HG03460 (cell line): ENCODE data around the gene NPR1.
A peak's percentile ranks its signal among the peaks of the same experiment; 100 is the strongest.
"Not testable (repeated sequence)": the region's sequence is repeated elsewhere in the genome, so short reads cannot be mapped to it uniquely, and the experiment has no call there.

ENCODE experiments used
- ATAC-seq: cut with Tn5 transposase; IDR thresholded peaks from one replicate; pipeline ENCODE4 v1.9.1; 2021; ENCODE audit not compliant: unreplicated experiment

NPR1 gene

DNA sequence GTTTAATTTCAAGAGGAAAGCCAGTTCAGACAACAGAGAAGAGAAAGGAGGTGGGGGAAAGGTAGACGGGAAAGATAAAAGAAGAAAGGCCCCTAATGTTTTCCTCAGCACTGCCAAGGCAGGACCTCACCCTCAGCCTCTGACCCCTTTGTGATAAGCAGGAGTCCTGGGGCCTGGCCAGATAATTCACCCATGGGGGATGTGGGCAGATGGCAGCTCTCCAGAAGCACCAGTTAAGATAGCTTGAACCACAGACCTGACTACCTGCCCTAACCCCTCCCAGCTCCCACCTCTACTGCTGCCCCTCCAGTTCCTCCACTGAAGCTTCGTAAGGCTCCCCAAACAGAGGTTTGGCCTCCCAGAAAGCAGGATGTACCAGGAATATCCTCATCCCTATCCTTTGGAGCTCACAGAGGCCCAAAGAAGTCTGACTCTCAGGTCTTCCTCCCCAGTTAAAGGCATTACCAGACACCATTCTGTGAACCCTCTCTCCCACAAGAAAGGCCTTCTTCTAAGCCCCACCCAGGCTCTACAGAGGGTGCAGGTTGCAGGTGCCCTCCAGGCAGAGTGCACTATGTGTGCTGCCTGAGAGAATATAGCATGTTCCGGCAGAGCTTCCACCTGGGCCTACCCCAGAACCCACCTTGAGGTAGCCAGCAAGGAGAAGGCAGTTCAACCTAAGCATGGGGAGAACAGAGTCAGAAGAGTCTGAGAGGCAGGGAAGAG lies 29.2 kb upstream of the NPR1 start:
- ATAC-seq = no peak

DNA sequence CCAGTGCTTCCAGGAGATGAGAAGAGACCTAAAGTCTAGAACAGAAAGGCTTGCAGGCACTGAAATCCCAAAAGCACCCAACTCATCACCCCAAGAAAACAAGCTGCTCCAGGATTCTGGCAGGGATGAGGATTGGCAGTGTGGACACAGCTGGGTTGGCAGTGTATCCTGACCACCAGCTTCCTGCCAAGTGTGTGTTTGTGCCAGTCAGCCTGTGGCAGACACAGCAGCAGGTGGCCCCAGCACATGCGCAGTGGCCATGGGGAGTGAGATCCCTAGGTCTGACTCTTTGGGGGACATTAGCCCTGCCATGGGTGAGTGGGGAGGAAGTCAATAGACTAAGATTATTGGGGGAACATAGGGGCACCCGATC lies 28.6 kb upstream of the NPR1 start:
- no peak for ATAC-seq

DNA sequence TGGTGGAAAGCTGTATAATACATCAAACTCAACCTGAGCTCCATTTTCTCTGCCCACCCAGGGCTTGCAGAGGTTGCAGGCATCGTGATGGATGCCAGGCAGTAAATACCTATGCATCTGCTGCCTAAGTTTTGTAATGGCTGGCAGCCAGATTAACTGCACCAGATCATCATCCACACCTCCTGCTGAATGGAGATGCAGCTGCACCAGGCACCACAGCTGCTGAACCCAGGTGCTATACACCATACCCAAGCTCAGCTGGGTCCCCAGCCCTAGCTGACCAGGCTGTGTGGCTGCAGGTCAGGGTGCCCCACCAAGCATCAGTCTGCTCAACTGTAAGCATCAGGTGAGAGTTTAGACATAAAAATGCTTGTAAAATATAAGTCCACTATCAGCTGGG lies 26.7 kb upstream of the NPR1 start:
- no peak for ATAC-seq

DNA sequence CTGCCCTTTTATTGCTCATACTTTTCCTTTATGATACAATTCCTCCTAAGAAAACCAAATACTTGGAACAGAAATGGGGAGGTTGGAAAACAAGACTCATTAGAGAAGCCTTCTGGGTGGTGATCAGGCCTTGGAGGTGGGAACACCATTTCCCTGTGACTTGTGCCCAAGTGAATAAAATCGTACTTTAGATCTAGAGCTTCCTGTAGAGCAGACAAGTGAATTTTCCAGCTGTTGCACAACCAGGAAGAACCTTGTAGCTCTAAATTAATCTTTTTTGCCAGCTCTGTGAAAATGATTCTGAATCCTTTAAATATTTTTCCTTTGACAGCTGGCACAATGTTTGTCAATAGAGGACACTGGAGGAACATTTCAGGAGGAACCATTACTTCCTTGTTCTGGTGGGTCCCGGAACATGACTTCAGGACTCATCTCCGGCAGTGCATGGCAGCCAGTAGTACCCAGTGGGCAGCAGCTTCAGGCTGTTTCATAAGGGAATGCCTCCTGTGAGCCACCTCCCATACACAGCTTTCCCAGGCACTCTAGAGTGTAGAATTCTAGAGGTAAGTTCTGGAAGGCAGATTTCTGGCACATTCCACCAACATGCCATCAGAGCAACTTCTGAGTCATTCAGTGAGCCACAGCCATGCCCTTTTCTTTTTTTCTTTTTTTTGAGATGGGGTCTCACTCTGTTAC lies 25.5 kb upstream of the NPR1 start:
- no peak for ATAC-seq

DNA sequence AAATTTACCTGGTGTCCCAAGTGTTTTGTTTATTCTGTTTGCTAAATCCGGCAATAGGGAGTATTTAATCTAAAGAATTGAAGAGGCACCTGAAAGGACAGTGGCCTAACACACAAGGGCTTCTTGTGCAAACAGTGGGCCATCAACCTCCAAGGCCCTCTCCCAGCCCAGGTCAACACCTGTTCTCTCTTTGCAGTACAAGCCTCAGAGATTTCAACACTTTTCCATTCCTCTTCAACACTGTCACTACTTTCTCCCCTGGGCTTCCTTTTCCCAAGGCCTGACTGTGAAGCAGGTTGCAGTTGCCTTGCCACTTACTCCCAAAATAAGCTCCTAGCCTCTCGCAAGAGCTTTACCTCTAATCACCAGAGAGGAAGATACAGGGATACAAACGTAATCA lies 23.2 kb upstream of the NPR1 start:
- no peak for ATAC-seq

DNA sequence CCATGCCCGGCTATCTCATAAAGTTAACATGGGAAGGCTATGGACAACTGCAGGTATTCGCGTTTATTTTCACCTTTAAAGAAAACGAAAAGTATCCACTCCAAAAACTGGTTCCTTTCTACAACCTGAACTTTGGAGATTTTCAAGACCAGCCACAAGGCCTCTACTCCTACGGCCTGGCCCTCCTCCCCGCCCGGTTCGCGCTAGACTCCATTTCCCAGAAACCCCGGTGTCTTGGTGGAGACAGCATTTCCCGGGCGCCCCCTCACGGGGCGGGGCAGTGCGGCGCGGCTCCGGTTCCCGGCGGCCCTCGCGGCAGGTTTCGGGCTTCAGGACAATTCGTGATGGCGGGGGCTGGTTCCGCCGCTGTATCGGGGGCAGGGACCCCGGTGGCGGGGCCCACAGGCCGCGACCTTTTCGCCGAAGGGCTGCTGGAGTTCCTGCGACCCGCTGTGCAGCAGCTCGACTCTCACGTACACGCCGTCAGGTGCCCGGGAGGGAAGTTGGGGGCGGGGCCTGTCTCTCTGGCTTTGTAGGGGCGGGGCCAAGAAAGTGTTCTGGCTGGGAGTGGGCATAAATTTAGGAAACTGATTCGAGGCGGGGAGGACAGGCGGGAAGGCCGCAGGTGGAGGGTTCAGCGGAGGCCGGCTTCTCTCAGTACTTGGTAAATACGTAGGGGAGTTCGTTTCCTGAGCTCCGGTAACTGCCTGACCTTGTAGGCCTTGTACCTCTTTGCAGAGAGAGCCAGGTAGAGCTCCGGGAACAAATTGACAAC lies 19.9 kb upstream of the NPR1 start, which contains the start of gene SNAPIN:
Gene SNAPIN, plus strand, starts transcription at position 304 of the 775 bp plus-strand sequence. Its CDS starts 41 bp downstream, at position 345.
- ATAC-seq = peak; percentile 92

DNA sequence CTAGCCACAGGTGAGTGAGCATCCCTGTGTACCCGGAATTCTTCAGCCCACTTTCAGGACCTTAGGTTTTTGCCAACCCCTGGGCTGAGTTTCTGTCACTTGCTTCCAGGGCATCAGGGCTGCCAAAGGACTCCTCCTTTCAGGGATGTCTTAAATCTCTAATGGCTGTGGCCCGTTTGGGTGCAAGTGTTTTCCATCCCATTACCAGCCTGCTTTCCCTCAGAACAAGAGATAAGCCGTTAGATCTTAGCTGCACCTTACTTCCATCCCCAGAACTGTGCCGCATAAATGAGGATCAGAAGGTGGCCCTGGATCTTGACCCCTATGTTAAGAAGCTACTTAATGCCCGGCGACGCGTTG lies 19.3 kb upstream of the NPR1 start:
- no peak for ATAC-seq

DNA sequence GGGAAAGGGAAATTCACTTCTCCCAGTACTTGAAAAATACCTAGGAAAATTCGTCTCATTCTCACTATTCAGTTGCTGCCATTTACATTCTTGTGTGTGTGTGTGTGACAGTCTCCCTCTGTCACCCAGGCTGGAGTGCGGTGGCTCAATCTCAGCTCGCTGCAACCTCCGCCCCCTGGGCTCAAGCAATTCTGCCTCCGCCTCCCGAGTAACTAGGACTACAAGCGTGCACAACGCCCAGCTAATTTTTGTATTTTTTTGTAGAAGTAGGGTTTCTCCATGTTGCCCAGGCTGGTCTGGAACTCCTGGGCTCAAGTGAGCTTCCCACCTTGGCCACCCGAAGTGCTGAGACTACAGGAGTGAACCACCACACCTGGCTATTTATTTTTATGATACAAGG lies 18.8 kb upstream of the NPR1 start:
- ATAC-seq = no peak

DNA sequence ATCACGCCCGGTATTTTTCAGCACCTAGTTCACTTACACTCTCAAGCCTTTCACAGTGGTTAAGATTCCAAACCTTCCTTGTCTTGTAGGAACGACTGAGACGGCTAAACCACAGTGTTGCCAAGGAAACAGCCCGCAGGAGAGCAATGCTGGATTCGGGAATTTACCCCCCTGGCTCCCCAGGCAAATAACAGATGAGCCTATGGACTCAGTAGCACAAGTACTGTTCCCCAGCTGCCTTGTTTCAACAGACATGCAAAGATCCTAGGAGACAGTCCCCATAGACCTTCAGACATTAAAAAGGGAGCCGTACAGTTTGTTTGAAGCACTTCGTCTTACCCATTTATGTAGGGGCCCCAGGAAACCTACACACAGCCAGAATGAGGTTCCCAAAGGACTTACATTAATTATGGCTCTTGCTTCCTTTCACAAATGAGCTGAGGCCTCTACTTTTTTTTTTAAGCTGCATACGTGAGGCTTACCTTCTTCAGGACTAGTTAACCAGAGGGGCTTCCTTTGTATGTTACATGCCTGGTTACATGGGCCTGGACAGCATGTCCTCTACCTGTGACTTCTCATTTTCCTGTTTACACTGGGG lies 17.3 kb upstream of the NPR1 start:
- ATAC-seq = no peak

DNA sequence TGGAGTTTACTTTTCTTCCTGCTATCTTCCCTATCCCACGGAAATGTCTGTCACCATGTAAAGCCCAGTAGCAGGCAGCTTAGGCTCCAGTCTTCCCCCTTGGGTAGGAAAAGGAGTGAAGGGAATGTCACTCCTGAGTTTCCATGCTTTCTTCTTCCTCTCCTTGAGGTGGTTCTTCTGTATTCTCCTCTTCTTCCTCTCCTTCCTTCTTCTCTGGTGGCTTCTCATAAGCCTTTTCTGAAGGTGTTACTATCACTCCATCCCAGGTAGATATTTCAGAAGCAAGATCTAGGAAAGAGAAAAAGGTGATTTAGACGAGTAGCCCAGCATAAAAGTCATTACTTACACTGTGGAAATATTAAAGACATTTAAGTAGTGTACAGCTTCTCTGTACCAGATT lies 16.2 kb upstream of the NPR1 start:
- no peak for ATAC-seq

DNA sequence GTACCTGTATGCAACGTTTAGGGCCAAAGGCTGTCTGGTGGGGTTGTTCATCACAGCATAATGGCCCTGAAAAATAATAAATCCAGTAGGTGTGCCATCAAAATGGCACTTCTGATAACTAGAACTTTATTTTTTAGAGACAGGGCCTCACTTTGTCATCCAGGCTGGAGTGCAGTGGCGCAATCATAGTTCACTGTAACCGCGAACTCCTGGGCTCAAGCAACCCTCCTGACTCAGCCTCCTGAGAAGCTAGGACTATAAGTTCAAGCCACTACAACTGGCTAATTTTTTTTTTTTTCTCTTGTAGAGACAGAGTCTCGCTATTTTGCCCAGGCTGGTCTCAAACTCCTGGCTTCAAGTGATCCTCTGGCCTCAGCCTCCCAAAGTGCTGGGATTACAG lies 15.3 kb upstream of the NPR1 start:
- no peak for ATAC-seq

DNA sequence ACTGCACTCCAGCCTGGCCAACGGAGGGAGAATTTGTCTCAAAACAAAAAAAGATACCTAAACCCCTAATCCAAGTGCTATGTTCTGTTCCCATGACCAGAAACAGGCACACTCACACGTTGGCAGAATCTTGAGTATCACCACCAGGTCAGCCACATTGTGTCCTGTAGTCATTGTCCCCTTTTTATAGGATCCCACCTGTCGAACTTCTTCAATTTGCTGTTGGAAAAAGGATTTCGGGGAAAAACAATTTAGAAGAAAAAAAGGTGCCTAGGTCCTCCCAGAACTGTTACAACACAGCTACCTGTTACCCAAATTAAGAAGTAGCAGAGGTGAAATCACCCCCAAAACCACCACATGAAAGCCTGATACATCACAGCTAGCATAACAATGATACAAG lies 11.0 kb upstream of the NPR1 start:
- no peak for ATAC-seq

DNA sequence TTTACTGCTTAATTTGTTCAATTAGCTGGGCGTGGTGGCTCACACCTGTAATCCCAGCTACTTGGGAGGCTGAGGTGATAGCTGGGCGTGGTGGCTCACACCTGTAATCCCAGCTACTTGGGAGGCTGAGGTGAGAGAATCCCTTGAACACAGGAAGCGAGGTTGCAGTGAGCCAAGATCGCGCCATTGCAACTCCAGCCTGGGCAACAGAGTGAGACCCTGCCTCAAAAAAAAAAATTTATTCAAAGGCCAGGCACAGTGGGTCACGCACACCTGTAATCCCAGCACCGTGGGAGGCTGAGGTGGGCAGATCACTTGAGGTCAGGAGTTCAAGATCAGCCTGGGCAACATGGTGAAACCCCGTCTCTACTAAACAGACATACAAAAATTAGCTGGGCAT lies 9.8 kb upstream of the NPR1 start:
- ATAC-seq = not testable (repeated sequence)

DNA sequence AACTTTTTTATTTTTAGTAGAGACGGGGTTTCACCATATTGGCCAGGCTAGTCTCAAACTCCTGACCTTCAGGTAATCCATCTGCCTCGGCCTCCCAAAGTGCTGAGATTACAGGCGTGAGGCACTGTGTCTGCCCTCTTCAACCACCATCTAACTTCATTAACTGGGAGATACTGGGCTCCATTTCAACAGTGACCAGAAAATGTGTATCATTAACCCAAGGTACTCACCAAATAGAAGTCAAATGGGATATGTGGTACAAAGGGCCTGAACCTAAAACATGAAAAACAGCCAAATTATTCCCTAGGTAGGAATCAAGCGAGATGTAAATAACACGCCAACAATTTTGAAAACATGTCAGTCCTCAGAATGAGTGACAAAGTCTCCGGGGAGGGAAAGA lies 8.9 kb upstream of the NPR1 start:
- no peak for ATAC-seq

DNA sequence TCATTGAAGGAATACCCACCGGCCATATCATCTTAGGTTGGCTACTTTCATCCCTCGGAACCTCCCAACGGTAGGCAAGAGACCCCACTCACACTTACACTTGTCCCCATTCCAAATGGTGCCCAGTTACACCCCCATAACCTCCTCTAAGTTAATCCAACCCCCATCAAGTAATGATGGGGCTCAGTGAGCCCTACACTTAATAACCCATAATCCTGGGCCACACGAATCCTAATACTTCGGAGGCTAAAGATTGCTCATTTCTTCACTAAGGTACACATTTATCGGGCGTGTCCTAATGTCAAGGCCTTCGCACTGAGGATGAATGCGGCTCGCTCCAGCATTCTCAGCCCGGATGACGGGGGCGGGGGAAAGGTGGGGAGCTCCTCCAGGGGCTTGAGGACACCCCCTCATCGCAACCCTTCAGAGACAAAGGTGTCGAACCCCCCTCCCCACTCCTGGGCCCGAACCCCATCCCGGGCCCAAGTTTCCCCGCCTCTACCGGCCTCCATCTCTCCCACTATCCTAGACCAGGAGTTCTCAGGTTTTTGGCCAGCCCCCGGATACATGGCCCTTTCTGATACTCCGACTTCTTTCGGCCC lies 8.1 kb upstream of the NPR1 start:
- ATAC-seq = no peak

DNA sequence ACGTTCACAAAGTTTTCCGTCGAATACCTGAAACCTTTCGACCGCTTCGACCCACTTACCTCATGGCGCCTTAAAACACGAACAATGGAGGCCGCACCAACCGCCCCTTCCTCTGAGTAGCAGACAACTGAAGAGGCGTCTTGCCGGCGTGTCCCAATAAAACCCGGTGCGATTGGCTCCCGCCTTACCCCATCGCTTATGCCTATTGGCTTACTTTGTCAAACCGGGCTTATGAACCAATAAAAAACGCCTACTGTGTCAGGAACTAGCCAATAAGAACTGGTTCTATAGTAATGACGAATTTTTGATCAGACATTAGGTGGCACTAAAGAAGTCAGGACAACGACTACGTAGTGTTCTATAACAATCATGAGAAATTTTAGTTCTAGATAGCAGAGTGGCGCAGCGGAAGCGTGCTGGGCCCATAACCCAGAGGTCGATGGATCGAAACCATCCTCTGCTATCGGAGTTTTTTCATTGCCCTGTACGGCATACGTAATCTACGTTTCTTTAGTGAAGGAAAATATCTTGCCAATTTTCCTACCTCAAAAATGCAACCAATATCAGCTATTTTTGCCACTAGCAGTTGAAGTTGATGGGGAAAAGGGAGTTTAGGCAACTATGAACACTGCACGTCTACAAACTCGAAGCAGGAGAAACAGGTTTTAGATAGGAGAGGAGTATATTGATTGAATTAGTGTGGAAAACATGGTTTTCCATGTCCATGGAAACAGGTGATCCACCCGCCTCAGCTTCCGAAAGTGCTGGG lies 7.4 kb upstream of the NPR1 start, which contains the start of gene ILF2:
Gene ILF2, minus strand, starts transcription at position 135 of the 769 bp plus-strand sequence. Its CDS starts 71 bp downstream, at position 64.
- peak; percentile 82 for ATAC-seq

DNA sequence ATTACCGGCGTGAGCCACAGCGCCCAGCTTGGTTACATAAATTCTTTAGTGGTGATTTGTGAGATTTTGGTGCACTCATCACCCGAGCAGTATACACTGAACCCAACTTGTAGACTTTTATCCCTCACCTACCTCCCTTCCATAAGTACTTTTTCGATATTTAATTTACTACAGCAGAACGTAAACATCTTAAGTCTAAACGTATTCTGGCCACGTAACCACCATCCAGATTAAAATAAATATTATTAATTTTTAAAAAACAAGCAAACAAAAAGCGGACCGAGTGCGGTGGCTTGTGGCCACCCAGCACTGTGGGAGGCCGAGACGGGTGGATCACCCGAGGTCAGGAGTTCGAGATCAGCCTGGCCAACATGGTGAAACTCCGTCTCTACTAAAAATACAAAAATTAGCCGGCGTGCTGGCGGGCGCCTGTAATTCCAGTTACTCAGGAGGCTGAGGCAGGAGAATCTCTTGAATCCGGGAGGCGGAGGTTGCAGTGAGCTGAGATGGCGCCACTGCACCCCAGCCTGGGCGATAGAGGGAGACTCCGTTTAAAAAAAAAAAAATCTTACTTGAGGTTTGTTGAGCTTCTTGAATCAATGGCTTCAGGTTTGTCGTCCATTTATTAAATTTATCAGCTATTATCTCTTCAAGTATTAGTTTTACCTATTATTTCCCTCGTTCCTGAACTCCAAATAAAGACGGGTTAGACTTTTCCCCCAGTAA lies 6.7 kb upstream of the NPR1 start:
- ATAC-seq = peak; percentile 15

DNA sequence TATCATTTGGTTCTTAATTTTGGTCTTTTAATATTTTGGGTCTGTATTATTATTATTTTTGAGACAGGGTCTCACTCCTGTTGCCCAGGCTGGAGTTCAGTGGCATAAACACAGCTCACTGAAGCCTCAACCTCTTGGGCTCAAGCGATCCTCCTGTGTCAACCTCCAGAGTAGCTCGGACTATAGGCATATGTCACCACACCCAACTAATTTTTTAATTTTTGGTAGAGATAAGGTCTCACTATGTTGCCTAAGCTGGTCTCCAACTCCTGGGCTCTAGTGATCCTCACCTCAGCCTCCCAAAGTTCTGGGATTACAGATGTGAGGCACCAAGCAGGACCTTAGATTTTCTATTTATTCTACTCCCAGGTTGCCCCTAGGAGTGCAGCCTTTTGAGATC lies 5.0 kb upstream of the NPR1 start:
- ATAC-seq = no peak

DNA sequence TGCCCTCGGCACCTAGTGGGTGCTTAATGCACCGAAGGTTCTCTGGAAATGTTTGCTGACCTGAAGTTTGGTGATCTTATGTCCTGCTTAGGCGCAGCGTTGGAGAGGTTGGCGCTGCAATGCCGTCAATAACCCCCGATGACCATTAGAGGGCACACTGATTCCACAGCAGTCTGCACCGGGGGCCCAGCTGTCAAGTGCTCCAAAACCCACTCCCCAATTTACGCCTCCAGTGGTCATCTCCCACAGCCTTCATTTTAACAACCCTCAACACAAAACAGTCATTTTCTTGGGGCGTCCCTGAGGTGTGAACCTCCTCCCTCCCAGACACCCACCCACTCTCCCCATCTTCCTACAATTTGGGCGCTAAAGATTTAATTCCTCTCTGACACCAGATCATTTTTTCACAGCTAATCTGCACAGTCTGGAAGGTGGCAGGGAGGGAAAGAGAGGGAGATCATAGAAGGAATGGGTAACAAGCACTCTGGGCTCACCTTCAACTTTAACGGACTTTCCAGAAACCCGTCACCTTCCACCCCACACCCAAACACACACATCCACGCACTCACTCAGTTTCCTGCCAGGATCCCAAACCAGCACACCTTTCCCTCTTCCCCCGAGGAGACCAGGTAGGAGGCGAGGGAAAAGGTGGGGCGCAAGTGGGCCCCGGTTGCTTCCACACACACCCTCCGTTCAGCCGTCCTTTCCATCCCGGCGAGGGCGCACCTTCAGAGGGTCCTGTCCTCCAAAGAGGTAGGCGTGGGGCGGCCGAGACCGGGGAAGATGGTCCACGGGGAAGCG lies 570 bp upstream of the NPR1 start:
- no peak for ATAC-seq
